AG09309 (cell line): Measurements from ENCODE around the gene NTRK2.
A peak's percentile ranks its signal among the peaks of the same experiment; 100 is the strongest.

Source experiments
- DNase-seq: peaks from one replicate; pipeline ENCODE4 v3.0.0-alpha.2; 2010; ENCODE audit warnings: low read depth
- H3K4me3 ChIP-seq: 2 replicates; pipeline ENCODE4 v1.5.1; 2011; ENCODE audit warnings: mild to moderate bottlenecking, low read depth, low read length, moderate library complexity; ENCODE audit not compliant: control insufficient read depth
- CTCF ChIP-seq: IDR thresholded peaks from 2 replicates; pipeline ENCODE4 v1.5.1; 2011; ENCODE audit warnings: mild to moderate bottlenecking, low read depth, low read length, inconsistent platforms; ENCODE audit not compliant: insufficient read depth, control insufficient read depth; ENCODE audit errors: missing control alignments

The NTRK2 gene

GRCh38 chr9:84924266-84924665 lies 254.7 kb downstream of the NTRK2 start:
- H3K4me3 ChIP-seq = no peak overlapping the region
- no peak for DNase-seq
- TF ChIP-seq CTCF = no peak

GRCh38 chr9:84925225-84925872 lies 255.8 kb downstream of the NTRK2 start:
- H3K4me3 ChIP-seq = no peak overlapping the region
- no peak for DNase-seq
- TF ChIP-seq CTCF = no peak

GRCh38 chr9:84926793-84927192 lies 257.3 kb downstream of the NTRK2 start:
- no peak overlapping the region for H3K4me3 ChIP-seq
- no peak for DNase-seq
- TF ChIP-seq CTCF = no peak

GRCh38 chr9:84928419-84928818 lies 258.9 kb downstream of the NTRK2 start:
- TF ChIP-seq CTCF = no peak
- H3K4me3 ChIP-seq = no peak overlapping the region
- no peak for DNase-seq

- TF ChIP-seq CTCF = no peak
- no peak for DNase-seq
Measured at GRCh38 chr9:84929068-84929467, 259.5 kb downstream of the NTRK2 start.

GRCh38 chr9:84932915-84933527 lies 263.5 kb downstream of the NTRK2 start:
- DNase-seq = no peak
- peak; percentile 19 for TF ChIP-seq CTCF

More at GRCh38 chr9:84929068-84929467, 259.5 kb downstream of the NTRK2 start:
- H3K4me3 ChIP-seq = no peak overlapping the region

More at GRCh38 chr9:84932915-84933527, 263.5 kb downstream of the NTRK2 start:
- H3K4me3 ChIP-seq = no peak overlapping the region
